Measurements from ENCODE around the gene CTIF. TPM values are rescaled to one million over a fixed set of nuclear protein-coding genes. Genes with fewer than 3 reads are reported as not detected.

CTIF gene
- total RNA-seq, 5 donors from 2014 or later (not counting 1 experiment from before 2014, with no cell fraction given): 3.2 to 6.7 (median 4.7) TPM

DNA sequence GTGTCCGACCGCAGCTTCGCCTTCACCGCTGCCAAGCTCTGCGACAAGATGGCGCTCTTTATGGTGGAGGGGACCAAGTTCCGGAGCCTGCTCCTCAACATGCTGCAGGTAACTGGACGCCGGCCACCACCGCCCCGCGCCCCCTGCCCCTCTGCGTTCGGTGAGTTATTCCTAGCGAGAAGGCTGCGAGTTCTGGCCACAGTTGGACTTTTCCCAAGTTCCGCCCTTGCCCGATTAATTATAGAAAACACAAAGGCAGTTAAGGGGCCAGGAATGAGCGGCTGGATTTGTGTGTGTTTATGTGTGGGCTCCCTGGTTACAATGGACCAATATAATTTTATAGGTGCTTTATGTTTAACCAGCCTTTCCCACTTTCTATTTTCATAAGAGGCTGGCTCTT lies 222.8 kb downstream of the CTIF start:
- CTCF ChIA-PET: no interaction called here
- Histone ChIP-seq H3K4me3 (ENCODE audit: control insufficient read depth in 1 of 2, extremely low read depth in 1 of 2, low read length in 1 of 2) (no peak overlapping the region), H3K27me3 (replicated peaks in 1 of 2; ENCODE audit: control insufficient read depth in 2 of 2, extremely low read depth in 1 of 2, insufficient read depth in 2 of 2, low read length in 1 of 2) (no peaks in the 10 kb centered on the region), H3K9me3 (no peaks in the 10 kb centered on the region), H3K27ac (ENCODE audit: low read length) (no peak overlapping the region), H3K4me1 (ENCODE audit: control insufficient read depth in 1 of 2, extremely low read depth in 1 of 2, insufficient read depth in 2 of 2, low read length in 2 of 2) (no peaks in the 10 kb centered on the region), H3K36me3 (ENCODE audit: control insufficient read depth in 2 of 2, extremely low read depth in 1 of 2, insufficient read depth in 1 of 2, low read length in 1 of 2) (no peaks in the 10 kb centered on the region)
- ATAC-seq (replicated peaks in 1 of 4) (no peak), DNase-seq (no peak)
- H3K4me3 Mint-ChIP-seq: no peak overlapping the region
- WGBS (ENCODE audit: insufficient coverage): 95% methylated on average over 16 of the region's 19 CpGs
- H3K4me1 Mint-ChIP-seq: peaks cover 0 to 3% (median 2%) of the 10 kb centered on the region in 3 donors
- no peak overlapping the region for H3K27ac Mint-ChIP-seq
- H3K36me3 Mint-ChIP-seq: no peaks in the 10 kb centered on the region
- no peaks in the 10 kb centered on the region for H3K27me3 Mint-ChIP-seq
- H3K9me3 Mint-ChIP-seq: no peaks in the 10 kb centered on the region
- POLR2A ChIA-PET: interaction anchor here in 1 of 2 donors (0.5 kb wide), 1 partner anchor 648 kb away, joined by 9 read pairs; no protein-coding TSS in a partner anchor

DNA sequence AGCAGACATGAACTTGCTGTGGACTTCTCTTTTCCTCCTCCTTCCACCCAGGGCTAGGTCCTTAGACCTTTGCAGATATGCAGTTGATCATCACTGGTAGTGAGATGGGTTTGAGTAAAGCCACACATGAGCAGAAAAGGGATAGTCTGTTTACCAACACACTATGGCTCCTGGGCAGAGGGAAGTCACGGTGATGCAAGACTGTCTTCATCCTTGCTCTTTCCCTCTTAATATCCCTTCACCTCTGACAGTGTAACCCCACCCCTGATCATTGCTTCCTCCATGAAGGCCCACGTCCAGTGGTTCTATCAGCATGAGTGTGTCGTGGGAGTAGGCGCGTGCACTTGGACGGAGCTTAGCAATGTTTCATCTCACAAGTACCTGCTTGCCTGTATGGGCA lies 223.2 kb downstream of the CTIF start:
- H3K4me1 Mint-ChIP-seq: peaks cover 0 to 3% (median 2%) of the 10 kb centered on the region in 3 donors
- CTCF ChIA-PET: no interaction called here
- H3K9me3 Mint-ChIP-seq: no peaks in the 10 kb centered on the region
- H3K27me3 ChIP-seq (replicated peaks in 1 of 2; ENCODE audit: control insufficient read depth in 2 of 2, extremely low read depth in 1 of 2, insufficient read depth in 2 of 2, low read length in 1 of 2): no peaks in the 10 kb centered on the region
- H3K27me3 Mint-ChIP-seq: no peaks in the 10 kb centered on the region
- DNase-seq (no peak), ATAC-seq (replicated peaks in 1 of 4) (no peak)
- 100% methylated on average over 5 of the region's 6 CpGs for WGBS (ENCODE audit: insufficient coverage)
- H3K9me3 ChIP-seq: no peaks in the 10 kb centered on the region
- no peaks in the 10 kb centered on the region for H3K36me3 ChIP-seq (ENCODE audit: control insufficient read depth in 2 of 2, extremely low read depth in 1 of 2, insufficient read depth in 1 of 2, low read length in 1 of 2)
- POLR2A ChIA-PET: no interaction called here
- H3K4me3 ChIP-seq (ENCODE audit: control insufficient read depth in 1 of 2, extremely low read depth in 1 of 2, low read length in 1 of 2): no peak overlapping the region
- no peak overlapping the region for H3K27ac ChIP-seq (ENCODE audit: low read length)
- no peaks in the 10 kb centered on the region for H3K36me3 Mint-ChIP-seq
- H3K4me3 Mint-ChIP-seq: no peak overlapping the region
- no peaks in the 10 kb centered on the region for H3K4me1 ChIP-seq (ENCODE audit: control insufficient read depth in 1 of 2, extremely low read depth in 1 of 2, insufficient read depth in 2 of 2, low read length in 2 of 2)
- H3K27ac Mint-ChIP-seq: no peak overlapping the region

DNA sequence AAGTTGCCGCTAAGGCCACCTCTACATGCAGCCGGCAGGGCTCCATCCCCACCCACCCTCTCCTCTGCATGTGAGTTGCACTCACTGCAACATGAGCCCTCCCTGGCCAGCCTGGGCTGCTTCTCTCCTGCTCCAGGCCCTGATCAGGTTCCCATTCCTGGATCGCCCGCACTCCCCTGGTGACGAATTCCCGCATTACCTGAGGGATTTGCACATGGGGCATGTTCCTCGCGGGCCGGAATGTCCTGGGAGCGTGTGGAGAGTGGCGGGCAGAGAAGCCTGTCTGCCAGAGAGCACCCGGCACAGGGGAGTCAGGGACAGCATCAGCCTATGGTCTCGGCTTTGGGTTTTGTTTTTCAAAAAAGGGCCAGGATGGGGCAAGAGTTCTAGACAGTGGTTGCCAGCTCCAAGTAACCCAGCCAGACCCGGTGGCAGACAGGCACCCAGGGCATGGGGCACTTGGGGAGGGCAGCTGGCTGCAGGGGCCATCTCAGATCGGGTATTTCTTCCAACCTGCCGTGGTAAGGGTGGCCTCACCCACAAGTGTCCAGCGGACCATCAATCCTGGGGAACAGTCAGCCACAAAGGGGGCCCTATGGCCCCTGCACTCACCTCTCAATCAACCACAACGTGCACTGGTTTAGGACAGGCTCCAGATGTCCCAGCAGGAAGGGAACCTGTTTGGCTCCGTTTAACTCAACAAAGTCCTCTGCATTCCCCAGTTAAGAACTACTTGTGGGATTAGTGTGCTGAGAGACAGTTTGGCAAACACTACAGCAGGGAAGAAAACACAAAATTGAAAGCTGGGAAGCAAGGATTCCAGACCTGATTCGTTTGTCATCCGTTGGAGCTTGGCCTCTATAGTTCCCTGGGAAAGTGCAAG lies 224.2 kb downstream of the CTIF start:
- POLR2A ChIA-PET: no interaction called here
- no peak for DNase-seq
- Mint-ChIP-seq H3K27me3 (no peaks in the 10 kb centered on the region), H3K9me3 (no peaks in the 10 kb centered on the region), H3K27ac (no peak overlapping the region), H3K4me3 (no peak overlapping the region), H3K36me3 (no peaks in the 10 kb centered on the region), H3K4me1 (peaks cover 0 to 10% (median 9%) of the 10 kb centered on the region in 3 donors)
- H3K36me3 ChIP-seq (ENCODE audit: control insufficient read depth in 2 of 2, extremely low read depth in 1 of 2, insufficient read depth in 1 of 2, low read length in 1 of 2): no peaks in the 10 kb centered on the region
- peaks cover 0 to 4% of the 10 kb centered on the region in 2 experiments for H3K4me1 ChIP-seq (ENCODE audit: control insufficient read depth in 1 of 2, extremely low read depth in 1 of 2, insufficient read depth in 2 of 2, low read length in 2 of 2)
- no peaks in the 10 kb centered on the region for H3K27me3 ChIP-seq (replicated peaks in 1 of 2; ENCODE audit: control insufficient read depth in 2 of 2, extremely low read depth in 1 of 2, insufficient read depth in 2 of 2, low read length in 1 of 2)
- no peak for ATAC-seq (replicated peaks in 1 of 4)
- no peaks in the 10 kb centered on the region for H3K9me3 ChIP-seq
- H3K4me3 ChIP-seq (ENCODE audit: control insufficient read depth in 1 of 2, extremely low read depth in 1 of 2, low read length in 1 of 2): no peak overlapping the region
- 90% methylated on average over 19 of the region's 21 CpGs for WGBS (ENCODE audit: insufficient coverage)
- CTCF ChIA-PET: no interaction called here
- no peak overlapping the region for H3K27ac ChIP-seq (ENCODE audit: low read length)

DNA sequence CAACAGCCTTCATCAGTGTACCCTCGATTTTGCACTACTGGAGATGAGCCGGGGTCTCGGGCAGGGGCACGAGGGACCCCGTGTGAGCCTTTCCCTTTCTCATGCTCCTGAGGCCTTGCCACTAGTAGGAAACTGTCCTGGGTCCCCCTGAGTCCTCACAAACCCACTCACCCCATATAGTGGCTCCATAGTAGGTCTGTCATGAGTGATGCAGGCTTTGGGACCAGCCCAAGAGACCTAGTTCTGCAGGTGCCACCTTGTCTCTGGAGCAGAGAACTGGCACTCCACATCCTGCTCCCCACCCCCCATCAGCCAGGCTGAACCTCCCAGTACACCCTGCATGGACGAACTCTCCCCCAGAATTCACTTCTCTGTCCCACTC lies 224.9 kb downstream of the CTIF start:
- H3K36me3 Mint-ChIP-seq: no peaks in the 10 kb centered on the region
- peaks cover 0 to 10% (median 9%) of the 10 kb centered on the region in 3 donors for H3K4me1 Mint-ChIP-seq
- CTCF ChIA-PET: no interaction called here
- no peak for ATAC-seq (replicated peaks in 1 of 4)
- Histone ChIP-seq H3K4me3 (ENCODE audit: control insufficient read depth in 1 of 2, extremely low read depth in 1 of 2, low read length in 1 of 2) (no peak overlapping the region), H3K36me3 (ENCODE audit: control insufficient read depth in 2 of 2, extremely low read depth in 1 of 2, insufficient read depth in 1 of 2, low read length in 1 of 2) (no peaks in the 10 kb centered on the region), H3K4me1 (ENCODE audit: control insufficient read depth in 1 of 2, extremely low read depth in 1 of 2, insufficient read depth in 2 of 2, low read length in 2 of 2) (peaks cover 0 to 4% of the 10 kb centered on the region in 2 experiments), H3K9me3 (no peaks in the 10 kb centered on the region), H3K27ac (ENCODE audit: low read length) (no peak overlapping the region), H3K27me3 (replicated peaks in 1 of 2; ENCODE audit: control insufficient read depth in 2 of 2, extremely low read depth in 1 of 2, insufficient read depth in 2 of 2, low read length in 1 of 2) (no peaks in the 10 kb centered on the region)
- POLR2A ChIA-PET: no interaction called here
- H3K27me3 Mint-ChIP-seq: no peaks in the 10 kb centered on the region
- DNase-seq: no peak
- no peak overlapping the region for H3K4me3 Mint-ChIP-seq
- 88% methylated on average over 6 of the region's 6 CpGs for WGBS (ENCODE audit: insufficient coverage)
- no peaks in the 10 kb centered on the region for H3K9me3 Mint-ChIP-seq
- H3K27ac Mint-ChIP-seq: no peak overlapping the region

DNA sequence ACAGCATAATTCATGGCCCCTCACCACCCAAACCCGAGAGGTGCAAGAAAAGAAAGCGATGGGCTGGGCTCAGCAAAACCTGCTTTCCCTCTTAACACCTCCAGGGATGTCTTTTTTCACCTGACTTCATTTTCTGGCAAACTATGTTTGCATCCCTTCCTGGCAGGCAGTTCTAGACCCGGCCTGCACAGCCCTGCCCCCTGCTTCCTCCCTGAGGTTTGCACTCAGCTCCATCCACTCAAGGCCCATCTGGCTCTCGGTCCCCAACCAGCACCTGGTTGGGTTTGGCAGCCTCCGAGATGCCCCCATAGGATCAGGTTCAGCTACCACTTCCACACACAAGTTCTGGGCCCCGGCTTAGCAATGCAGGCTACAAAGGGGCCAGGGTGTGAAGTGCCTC lies 226.2 kb downstream of the CTIF start:
- Histone ChIP-seq H3K4me3 (ENCODE audit: control insufficient read depth in 1 of 2, extremely low read depth in 1 of 2, low read length in 1 of 2) (no peak overlapping the region), H3K27me3 (replicated peaks in 1 of 2; ENCODE audit: control insufficient read depth in 2 of 2, extremely low read depth in 1 of 2, insufficient read depth in 2 of 2, low read length in 1 of 2) (no peaks in the 10 kb centered on the region), H3K36me3 (ENCODE audit: control insufficient read depth in 2 of 2, extremely low read depth in 1 of 2, insufficient read depth in 1 of 2, low read length in 1 of 2) (no peaks in the 10 kb centered on the region), H3K27ac (ENCODE audit: low read length) (no peak overlapping the region), H3K9me3 (no peaks in the 10 kb centered on the region), H3K4me1 (ENCODE audit: control insufficient read depth in 1 of 2, extremely low read depth in 1 of 2, insufficient read depth in 2 of 2, low read length in 2 of 2) (peaks cover 0 to 4% of the 10 kb centered on the region in 2 experiments)
- 46% methylated on average over 4 of the region's 6 CpGs for WGBS (ENCODE audit: insufficient coverage)
- Mint-ChIP-seq H3K4me3 (no peak overlapping the region), H3K9me3 (no peaks in the 10 kb centered on the region), H3K4me1 (peaks cover 0 to 10% (median 9%) of the 10 kb centered on the region in 3 donors), H3K27ac (peak overlapping the region in 1 of 2 donors; percentile 7), H3K36me3 (no peaks in the 10 kb centered on the region), H3K27me3 (no peaks in the 10 kb centered on the region)
- ATAC-seq (replicated peaks in 1 of 4) (no peak), DNase-seq (no peak)
- ChIA-PET CTCF (no interaction called here), POLR2A (no interaction called here)

DNA sequence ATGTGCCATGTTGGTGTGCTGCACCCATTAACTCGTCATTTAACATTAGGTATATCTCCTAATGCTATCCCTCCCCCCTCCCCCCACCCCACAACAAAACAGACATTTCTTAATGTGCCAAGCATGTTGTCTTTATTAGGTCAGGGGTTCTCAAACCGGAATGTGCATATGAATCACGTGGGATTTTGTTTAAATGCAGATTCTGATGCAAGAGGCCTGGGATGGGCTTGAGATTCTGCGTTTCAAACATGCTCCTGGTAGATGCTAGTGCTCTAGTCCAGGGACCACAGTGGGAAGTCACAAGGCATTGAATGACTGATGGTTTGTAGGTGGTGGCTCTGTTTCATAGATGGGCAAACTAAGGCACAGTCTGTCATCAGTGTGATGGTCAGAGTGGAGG lies 227.2 kb downstream of the CTIF start:
- Histone ChIP-seq H3K36me3 (ENCODE audit: control insufficient read depth in 2 of 2, extremely low read depth in 1 of 2, insufficient read depth in 1 of 2, low read length in 1 of 2) (no peaks in the 10 kb centered on the region), H3K4me1 (ENCODE audit: control insufficient read depth in 1 of 2, extremely low read depth in 1 of 2, insufficient read depth in 2 of 2, low read length in 2 of 2) (peaks cover 0 to 4% of the 10 kb centered on the region in 2 experiments), H3K9me3 (no peaks in the 10 kb centered on the region), H3K27ac (ENCODE audit: low read length) (no peak overlapping the region), H3K4me3 (ENCODE audit: control insufficient read depth in 1 of 2, extremely low read depth in 1 of 2, low read length in 1 of 2) (no peak overlapping the region), H3K27me3 (replicated peaks in 1 of 2; ENCODE audit: control insufficient read depth in 2 of 2, extremely low read depth in 1 of 2, insufficient read depth in 2 of 2, low read length in 1 of 2) (peaks cover 0 to 5% of the 10 kb centered on the region in 2 experiments)
- no peaks in the 10 kb centered on the region for H3K27me3 Mint-ChIP-seq
- no peak overlapping the region for H3K4me3 Mint-ChIP-seq
- WGBS (ENCODE audit: insufficient coverage): 67% methylated on average over 3 of the region's 4 CpGs
- ChIA-PET POLR2A (no interaction called here), CTCF (no interaction called here)
- H3K4me1 Mint-ChIP-seq: peaks cover 0 to 10% (median 9%) of the 10 kb centered on the region in 3 donors
- no peaks in the 10 kb centered on the region for H3K36me3 Mint-ChIP-seq
- ATAC-seq (replicated peaks in 1 of 4) (no peak), DNase-seq (no peak)
- H3K9me3 Mint-ChIP-seq: no peaks in the 10 kb centered on the region
- H3K27ac Mint-ChIP-seq: no peak overlapping the region

All from T-cell (primary cell).